Effector CD8-positive, alpha-beta T cell (primary cell): ENCODE data around the gene BRIP1.

Experiments
- DNase-seq: peaks from one replicate; lab custom pipeline; 2025; lab: John Stamatoyannopoulos, UW

The BRIP1 gene

GRCh38 chr17:61660746-61661485 is 202.4 kb downstream of the BRIP1 start:
- DNase-seq: no peak

GRCh38 chr17:61659437-61659836 is 203.9 kb downstream of the BRIP1 start:
- DNase-seq: no peak

GRCh38 chr17:61658183-61658582 is 205.1 kb downstream of the BRIP1 start:
- no peak for DNase-seq

- DNase-seq: no peak
Observed at GRCh38 chr17:61657338-61657737, 206.0 kb downstream of the BRIP1 start.

- DNase-seq: no peak
Observed at GRCh38 chr17:61656721-61657217, 206.6 kb downstream of the BRIP1 start.

- no peak for DNase-seq
Observed at GRCh38 chr17:61650749-61651148, 212.6 kb downstream of the BRIP1 start.

GRCh38 chr17:61648587-61648986 is 214.7 kb downstream of the BRIP1 start:
- DNase-seq: no peak

GRCh38 chr17:61647047-61647446 is 216.3 kb downstream of the BRIP1 start:
- DNase-seq: no peak

GRCh38 chr17:61646482-61646881 is 216.8 kb downstream of the BRIP1 start:
- DNase-seq: no peak

- no peak for DNase-seq
Observed at GRCh38 chr17:61645920-61646319, 217.4 kb downstream of the BRIP1 start.

- DNase-seq: no peak
Observed at GRCh38 chr17:61644800-61645774, 218.2 kb downstream of the BRIP1 start.

GRCh38 chr17:61642768-61643167 is 220.6 kb downstream of the BRIP1 start:
- no peak for DNase-seq

GRCh38 chr17:61641715-61642114 is 221.6 kb downstream of the BRIP1 start:
- no peak for DNase-seq

- no peak for DNase-seq
Observed at GRCh38 chr17:61641084-61641483, 222.2 kb downstream of the BRIP1 start.

GRCh38 chr17:61639818-61640217 is 223.5 kb downstream of the BRIP1 start:
- DNase-seq: no peak

- no peak for DNase-seq
Observed at GRCh38 chr17:61638087-61638486, 225.2 kb downstream of the BRIP1 start.

- DNase-seq: no peak
Observed at GRCh38 chr17:61635913-61636432, 227.4 kb downstream of the BRIP1 start.

- DNase-seq: no peak
Observed at GRCh38 chr17:61634942-61635538, 228.3 kb downstream of the BRIP1 start.

- no peak for DNase-seq
Observed at GRCh38 chr17:61634011-61634539, 229.3 kb downstream of the BRIP1 start.

GRCh38 chr17:61632826-61633225 is 230.5 kb downstream of the BRIP1 start:
- DNase-seq: no peak

GRCh38 chr17:61631800-61632199 is 231.5 kb downstream of the BRIP1 start:
- no peak for DNase-seq
